HTR-8/SVneo (cell line): Measurements from ENCODE around the gene SLC29A4.

Source experiments
- DNase-seq: peaks from one replicate; pipeline ENCODE4 v3.0.0; 2011; ENCODE audit warnings: low spot score, mixed read lengths; ENCODE audit not compliant: insufficient read length
- FAIRE-seq: peaks from 2 replicates; lab custom pipeline; 2011; peaks lifted over from hg19 to GRCh38; lab: Jason Lieb, UNC

SLC29A4 gene

DNA sequence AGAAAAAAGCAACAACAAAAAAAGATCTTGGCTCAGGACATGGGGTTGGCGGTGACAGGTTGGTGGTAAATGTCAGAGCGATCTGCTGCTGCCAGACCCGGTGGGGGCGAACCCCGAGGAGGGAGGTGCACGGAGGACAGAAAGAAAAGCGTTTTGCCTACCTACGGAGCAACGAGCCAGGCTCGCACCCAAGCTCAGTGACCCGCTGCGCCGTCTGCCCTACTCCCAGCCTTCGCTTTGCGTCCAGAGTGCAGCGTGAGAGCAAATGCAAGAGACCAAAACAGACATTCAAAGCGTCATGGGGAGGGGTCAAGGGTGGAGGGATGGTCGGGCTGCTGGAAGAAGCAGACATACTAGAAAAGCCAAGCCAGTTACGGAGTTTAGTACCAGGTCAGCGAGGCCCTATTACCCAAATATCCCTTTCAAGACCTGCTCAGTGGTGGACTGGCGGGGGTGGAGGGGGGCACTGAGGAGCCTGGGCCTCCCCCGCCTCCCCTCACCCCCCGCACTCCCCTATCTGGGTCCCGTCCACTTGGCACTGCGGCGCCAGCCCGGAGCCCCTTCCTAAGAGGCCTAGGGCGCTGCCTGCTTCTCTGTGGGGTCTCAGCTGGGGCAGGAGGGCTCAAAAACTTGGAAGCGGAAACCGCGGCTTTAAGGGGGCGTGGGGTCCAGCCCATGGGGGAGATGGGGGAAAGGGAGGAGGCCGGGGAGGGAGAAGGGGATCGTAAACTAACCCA, 66.9 kb downstream of the SLC29A4 start:
- DNase-seq (no peak), FAIRE-seq (no peak)

DNA sequence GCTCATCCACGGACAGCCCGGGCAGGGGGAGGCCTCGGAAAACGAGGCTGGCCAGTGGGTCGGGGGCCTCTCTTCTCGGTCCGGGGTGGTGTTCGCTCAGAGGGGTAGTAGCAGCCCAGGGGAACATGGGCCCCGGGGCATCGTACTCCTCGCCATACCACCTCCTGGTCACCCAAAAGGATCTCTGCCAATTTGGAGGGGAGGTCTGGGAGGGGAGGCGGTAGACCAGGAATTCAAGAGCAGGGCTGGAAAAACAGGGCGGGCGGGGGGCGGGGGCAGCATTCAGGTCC, 67.4 kb downstream of the SLC29A4 start:
- DNase-seq, result no peak
- FAIRE-seq, result no peak

DNA sequence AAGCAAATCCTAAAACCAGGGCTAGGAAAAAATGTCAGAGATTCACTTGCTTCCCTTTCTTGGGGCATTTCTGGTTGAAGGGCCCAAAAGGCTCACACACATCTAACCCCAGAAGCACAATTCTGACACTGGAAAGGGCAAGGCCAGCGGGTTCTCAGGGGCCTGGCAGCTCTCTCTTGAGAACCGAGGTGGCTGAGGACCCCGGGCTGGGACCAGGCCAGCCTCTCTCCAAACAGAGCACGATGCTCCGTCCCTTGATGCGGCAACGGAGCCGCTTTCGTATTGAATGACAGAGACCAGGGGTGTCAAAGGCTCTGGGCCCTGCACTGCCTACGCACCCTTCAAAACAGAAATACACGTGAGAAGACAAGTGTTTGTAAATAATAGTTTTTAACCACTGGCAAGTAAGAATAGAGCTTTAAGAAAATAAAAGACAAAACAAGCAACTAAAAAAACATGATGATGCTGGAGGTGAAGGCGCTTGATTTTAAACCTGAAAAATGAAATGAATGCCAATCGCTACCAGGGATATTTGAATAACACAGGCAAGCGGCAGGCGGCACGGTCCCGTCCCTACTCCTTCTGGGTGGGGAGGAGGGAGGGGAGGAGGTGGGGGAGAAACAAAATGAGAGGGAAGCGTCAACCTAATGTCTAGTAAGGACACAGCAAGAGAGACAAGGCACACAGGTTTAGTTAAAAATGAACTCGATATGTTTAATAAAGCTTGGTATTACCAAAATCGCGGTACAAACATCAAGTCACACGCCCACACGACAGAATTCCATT, 68.0 kb downstream of the SLC29A4 start:
- DNase-seq (no peak), FAIRE-seq (no peak)

DNA sequence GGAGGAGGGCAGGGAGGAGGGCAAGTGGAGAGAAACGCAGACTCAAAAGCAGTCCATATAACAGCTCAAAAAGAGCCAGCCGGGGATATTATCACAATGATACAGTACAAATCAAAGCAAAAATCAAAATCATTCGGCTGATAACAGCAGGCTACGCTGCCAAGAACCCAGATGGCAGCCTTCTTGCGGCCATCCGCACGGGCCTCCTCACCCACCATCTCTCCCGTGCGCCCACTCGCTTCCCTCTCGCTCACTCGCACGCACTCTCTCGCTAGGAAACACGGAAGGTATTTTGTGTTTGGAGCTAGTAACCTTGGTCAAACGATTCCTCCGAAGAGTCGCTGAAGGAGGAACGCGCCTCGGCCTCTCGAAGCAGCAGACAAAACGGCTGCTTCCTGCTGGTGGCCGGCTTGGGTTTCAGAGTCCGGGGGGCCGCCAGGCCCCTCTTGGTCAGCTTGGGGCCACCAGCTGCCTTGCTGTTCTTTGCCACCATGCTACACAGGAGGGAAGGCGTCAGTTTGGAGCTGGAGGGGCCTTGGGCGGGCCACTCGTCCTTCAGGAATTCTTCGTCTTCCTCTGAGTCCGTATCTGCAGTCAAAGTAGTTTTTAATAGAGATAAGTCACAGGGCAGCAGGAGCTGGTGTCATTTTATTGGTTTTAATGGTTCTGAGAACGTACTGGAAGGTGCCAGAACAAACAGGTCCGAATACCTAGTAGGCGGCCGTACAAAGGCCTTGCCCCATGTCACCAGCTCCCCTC, 68.9 kb downstream of the SLC29A4 start:
- no peak for FAIRE-seq
- no peak for DNase-seq

DNA sequence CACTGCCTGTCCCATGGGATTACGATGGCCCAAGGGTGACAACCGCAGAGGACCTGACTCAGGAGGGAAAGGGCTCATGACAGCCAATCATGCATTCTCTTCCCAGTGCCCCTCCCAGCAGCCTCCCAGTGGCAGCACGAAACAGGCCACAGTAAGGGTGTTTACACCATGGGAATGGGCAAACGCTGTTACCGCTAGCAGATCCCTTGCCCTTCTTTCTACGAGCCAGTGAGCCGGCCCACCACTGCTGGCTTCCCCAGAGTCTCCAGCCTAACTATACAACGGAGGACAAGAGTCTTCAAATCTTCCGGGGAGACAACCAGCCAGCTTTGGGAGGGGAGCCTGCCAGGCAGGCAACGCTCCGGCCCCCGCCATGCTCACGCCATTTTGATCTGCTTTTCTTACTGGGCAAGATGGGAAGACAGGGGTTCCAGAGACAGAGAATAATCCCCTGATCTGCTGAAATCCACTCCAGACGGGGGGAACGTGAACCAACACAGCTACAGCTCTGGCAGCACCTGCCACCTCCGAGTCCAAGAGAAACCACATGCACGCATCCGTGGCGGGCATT, 69.8 kb downstream of the SLC29A4 start:
- DNase-seq, result no peak
- peak; percentile 33 for FAIRE-seq

DNA sequence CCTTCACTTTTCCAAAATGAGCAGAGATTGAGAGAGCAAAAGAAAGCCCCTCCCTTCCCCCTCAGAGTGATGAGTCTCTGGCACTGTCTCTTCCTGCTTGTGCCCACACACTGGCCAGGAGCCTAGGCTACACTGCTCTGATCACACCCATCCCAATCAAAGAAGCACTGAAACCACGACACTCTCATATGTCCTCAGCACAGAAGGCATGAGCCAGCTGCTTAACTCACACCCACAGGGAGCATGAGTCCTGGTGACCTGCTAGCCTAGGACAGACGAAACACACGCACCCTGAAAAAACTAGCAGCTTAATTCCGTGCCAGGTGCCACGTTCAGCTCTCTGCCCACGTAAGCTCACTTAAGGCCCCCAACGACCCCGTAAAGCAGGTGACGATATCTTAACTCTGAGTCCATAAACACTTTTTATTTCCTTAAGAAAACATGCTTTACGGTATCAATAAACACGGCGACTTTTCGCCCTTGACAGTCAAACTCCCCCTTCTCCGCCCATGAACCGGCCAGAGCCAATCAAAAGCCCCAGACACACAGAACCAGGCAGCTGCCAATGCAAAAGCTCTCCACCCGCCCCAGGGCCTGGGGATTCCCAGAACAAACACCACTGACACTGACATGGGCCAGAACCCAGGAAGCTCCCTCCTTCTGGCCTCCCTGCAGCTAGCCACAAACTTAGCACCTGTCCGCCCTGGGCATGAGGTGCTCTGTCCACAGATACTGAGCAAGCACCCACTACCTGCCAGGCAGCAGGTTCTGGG, 71.9 kb downstream of the SLC29A4 start:
- FAIRE-seq (peak; percentile 60), DNase-seq (no peak)
